Skeletal muscle cell (primary cell): ENCODE measurements around the gene STS.
"Not testable (repeated sequence)": the region's sequence is repeated elsewhere in the genome, so short reads cannot be mapped to it uniquely, and the experiment has no call there.

ENCODE experiments used
- DNase-seq: peaks from one replicate; pipeline ENCODE4 v3.0.0-alpha.2; 2010; ENCODE audit warnings: low read depth
- H3K4me3 ChIP-seq: 2 replicates; pipeline ENCODE4 v1.5.1; 2011; ENCODE audit warnings: low read depth, mild to moderate bottlenecking, control low read depth, low read length, moderate library complexity

STS gene

DNA sequence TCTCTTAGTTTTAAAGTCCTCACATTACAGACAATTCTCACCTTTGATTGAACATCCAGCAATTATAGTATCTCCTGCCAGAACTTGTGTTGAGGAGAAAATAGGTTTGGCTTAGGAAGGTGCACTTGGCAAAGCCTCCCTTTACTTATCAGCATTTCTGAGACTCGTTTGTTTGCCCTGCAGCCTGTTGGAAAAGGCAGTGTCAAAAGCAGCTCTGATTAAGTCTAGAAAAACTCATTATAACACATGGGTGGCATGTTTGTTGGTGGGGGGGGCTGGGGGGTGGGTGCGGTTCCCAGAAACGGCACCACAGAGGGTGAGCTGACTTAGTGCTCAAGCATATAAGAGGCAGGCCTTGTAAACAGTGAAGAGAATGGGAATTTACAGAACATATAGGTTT is 22.1 kb downstream of the STS start:
- no peak for DNase-seq

DNA sequence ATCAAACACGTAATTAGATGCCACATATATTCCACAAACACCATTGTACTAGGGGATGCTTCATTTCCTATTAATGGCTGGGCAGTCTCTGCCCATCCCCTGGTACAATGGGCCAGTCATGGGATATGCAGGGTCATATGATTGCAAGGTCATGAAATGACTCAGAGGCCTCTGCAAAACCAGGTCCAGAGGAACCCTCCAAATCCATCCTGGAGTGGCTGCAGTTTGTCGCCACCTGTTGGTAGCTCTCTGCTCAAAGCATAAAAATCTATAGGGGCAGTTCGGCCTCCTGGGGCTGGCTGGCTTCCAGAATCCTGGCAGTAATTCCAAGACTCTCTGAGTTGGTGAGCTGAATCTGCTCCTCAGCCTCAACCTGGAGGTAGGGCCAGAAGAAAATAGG is 23.4 kb downstream of the STS start:
- DNase-seq = no peak

More for the DNA sequence above, 22.1 kb downstream of the STS start:
- no peak overlapping the region for H3K4me3 ChIP-seq

DNA sequence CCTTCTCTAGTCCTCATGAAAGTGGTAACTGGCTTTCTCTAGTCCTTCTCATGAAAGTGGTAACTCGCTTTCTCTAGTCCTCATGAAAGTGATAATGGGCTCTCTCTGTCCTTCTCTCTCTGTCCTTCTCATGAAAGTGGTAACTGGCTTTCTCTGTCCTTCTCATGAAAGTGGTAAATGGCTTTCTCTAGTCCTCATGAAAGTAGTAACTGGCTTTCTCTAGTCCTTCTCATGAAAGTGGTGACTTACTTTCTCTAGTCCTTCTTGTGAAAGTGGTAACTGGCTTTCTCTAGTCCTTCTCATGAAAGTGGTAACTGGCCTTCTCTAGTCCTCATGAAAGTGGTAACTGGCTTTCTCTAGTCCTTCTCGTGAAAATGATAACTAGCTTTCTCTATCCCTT is 31.3 kb downstream of the STS start:
- H3K4me3 ChIP-seq, DNase-seq: not testable (repeated sequence)

More for the DNA sequence above, 23.4 kb downstream of the STS start:
- no peak overlapping the region for H3K4me3 ChIP-seq

DNA sequence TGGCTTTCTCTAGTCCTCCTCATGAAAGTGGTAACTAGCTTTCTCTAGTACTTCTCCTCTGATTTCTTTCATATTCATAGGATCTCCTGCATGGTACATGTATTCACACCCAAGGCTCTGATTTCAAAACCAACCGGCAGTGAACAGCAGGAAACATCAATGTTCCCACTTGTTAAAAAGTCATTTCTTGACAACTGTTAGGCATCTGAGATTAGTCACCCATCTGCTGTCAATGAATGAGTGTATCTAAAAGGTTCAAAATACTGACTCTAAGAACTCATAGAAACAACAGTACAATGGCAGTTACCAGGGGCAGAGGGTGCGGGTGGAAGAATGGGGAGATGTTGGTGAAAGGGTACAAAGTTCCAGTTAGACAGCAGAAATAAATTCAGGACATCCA is 31.9 kb downstream of the STS start:
- no peak for DNase-seq

DNA sequence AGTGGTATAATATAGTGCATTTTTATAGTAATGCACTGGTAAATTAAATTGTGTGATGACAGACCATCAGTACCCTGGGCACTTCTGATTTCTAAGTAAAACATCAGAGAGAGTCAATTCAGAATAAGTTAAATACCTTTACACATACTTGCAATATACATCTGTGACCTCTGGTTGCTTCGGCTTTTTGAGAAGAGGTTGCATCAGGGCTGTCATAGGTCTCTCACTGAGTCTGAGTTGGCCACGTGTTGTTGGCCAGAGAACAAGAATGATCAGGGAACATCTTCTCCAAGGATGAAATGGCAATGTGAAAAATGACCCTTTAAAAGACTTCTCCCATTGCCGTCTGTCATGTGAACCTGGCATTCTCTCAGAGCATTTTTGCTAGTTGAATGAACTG is 37.3 kb downstream of the STS start:
- DNase-seq = no peak
- no peak overlapping the region for H3K4me3 ChIP-seq

More for the DNA sequence above, 31.9 kb downstream of the STS start:
- no peak overlapping the region for H3K4me3 ChIP-seq

- no peak overlapping the region for H3K4me3 ChIP-seq
- no peak for DNase-seq
Observed at GRCh38 chrX:7188672-7189071, 41.2 kb downstream of the STS start.

GRCh38 chrX:7190157-7190556 is 42.6 kb downstream of the STS start:
- no peak for DNase-seq

GRCh38 chrX:7191681-7192110 is 44.2 kb downstream of the STS start:
- H3K4me3 ChIP-seq = no peak overlapping the region
- DNase-seq = no peak

More at GRCh38 chrX:7190157-7190556, 42.6 kb downstream of the STS start:
- H3K4me3 ChIP-seq = no peak overlapping the region

- no peak for DNase-seq
- H3K4me3 ChIP-seq = no peak overlapping the region
Observed at GRCh38 chrX:7192871-7193270, 45.4 kb downstream of the STS start.

- H3K4me3 ChIP-seq = no peak overlapping the region
- no peak for DNase-seq
Observed at GRCh38 chrX:7194606-7195005, 47.1 kb downstream of the STS start.
